Kidney tubule cell (primary cell): Measurements from ENCODE around the gene IFNB1.

ENCODE experiments used
- DNase-seq: peaks from one replicate; pipeline ENCODE4 v3.0.0-alpha.2; 2018; ENCODE audit warnings: low spot score

The IFNB1 gene

DNA sequence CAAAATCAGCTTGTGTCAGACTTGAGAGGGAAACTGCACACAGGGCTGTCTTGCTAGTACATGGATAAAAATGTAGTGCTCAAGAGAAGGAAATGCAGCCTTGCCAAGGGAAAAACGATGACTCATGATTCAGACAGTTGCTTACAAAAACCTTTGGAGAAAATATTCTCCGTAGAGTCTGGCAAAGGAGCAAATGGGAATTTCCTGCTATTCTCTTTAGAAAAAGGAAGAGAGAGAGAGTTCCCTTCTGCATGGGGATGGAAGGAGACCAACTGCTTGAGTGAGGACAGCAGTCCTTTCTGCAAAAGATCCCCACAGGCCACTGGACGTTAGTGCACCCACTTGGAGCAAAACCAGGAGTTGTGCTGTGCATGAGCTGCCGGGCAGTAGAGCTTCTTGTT is 7.6 kb downstream of the IFNB1 start:
- peak; percentile 94 for DNase-seq

DNA sequence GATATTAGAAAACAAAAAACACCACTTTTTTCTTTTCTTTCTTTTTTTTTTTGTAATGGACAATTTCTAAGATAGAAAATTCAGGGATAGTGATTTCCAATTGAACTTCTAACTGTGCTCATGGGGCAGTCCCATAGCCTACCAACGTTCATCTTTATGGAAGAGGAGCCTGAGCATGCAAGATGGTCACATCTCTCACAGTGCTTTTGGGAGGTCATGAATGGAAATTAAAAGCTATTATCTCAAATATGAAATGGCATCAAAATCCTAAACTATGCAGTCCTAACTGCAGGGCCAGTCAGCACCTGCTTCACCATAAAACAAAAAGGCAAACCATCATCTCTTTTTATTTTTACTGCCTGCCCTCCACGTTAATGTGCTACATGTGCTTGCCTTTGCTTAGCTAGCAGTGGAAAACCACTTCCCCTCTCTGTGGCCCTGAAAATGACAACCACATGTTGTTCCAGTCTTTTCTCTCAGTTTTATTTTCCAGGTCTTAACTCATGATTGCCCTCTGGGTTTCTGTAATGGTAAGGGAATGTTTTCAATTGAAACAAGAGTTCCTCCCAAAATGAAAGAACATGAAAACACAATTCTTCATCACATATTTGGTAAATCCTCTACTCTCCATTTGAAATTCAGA is 16.7 kb downstream of the IFNB1 start:
- DNase-seq, result no peak

DNA sequence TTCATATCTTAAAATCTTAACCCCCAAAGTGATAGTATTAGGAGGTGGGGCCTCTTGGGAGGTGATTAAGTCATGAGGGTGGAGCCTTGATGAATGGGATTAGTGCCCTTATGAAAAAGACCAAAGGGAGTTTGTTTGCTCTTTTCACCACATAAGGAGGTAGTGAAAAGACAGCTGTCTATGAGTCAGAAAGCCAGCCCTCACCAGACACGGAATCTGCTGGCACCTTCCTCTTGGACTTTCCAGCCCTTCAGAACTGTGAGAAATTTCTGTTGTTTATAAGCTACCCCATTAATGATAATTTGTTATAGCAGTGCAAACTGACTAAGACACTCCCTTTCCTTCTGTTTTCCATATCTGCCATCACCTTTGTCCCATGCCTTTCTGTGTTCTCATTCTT is 20.8 kb downstream of the IFNB1 start:
- peak; percentile 64 for DNase-seq

GRCh38 chr9:21053851-21054250 is 23.9 kb downstream of the IFNB1 start:
- DNase-seq, result no peak

GRCh38 chr9:21047281-21047691 is 30.5 kb downstream of the IFNB1 start:
- no peak for DNase-seq

GRCh38 chr9:21043841-21044240 is 33.9 kb downstream of the IFNB1 start:
- no peak for DNase-seq

DNA sequence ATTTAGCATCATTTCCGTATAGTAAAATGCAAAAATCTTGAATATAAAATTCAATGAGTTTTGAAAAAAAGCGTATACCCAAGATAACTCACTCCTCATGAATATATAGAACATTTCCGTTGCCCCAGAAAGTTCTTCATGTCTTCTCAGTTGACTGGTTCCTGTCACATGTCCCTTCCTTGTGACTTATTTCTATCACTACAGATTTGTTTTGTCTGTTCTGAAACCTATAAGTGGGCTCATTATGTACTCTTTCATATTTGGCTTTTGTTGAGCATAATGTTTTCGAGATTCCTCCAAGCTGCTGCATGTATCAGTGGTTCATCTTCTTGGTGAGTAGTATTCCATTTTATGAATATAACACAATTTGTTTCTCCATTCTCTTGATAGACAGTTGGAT is 35.3 kb downstream of the IFNB1 start:
- DNase-seq, result no peak

DNA sequence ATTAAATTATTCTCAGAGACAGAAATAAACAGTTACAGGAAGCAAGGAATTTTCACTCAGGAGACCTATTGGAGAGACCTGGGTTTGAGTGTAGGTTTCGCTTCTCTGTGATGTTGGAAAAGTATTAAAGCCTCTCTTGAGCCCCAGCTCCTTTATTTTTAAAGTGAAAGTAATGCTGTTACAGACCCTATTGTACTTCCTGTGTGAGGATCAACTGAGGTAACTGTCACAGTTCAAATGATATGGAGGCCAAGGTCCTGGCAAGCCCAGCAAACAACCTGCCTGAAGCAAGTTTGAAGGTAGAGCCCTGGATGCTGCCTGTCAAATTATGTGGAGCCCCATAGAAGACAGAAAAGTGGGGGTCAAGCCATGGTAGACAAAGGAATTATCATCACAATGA is 38.4 kb downstream of the IFNB1 start:
- DNase-seq, result no peak

- no peak for DNase-seq
Measured at GRCh38 chr9:21037278-21037677, 40.5 kb downstream of the IFNB1 start.

DNA sequence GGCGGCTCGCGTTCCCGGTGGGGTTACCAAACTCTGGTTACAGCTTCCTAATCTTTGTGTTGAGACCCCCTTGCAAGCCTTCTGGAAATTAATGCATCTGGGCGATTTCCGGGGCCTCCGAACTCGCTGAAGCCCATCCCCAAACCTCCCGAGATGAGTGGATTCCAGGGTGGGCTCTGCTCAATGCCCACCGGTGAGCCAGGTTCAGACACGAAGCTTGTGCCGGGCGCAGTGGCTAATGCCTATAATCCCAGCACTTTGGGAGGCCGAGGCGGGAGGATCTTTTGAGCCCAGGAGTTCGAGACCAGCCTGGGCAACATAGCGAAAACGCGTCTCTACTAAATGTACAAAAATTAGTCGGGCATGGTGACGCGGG is 45.9 kb downstream of the IFNB1 start:
- DNase-seq, result no peak

GRCh38 chr9:21031091-21031807 is 46.5 kb downstream of the IFNB1 start, which contains the start of gene HACD4:
Gene HACD4 (minus strand): TSS chr9:21031640. CDS start chr9:21031590, 50 bp downstream.
- DNase-seq, result peak; percentile 56

GRCh38 chr9:21030389-21031035 is 47.2 kb downstream of the IFNB1 start:
- peak; percentile 84 for DNase-seq

- DNase-seq, result no peak
Measured at GRCh38 chr9:21029661-21030060, 48.1 kb downstream of the IFNB1 start.

GRCh38 chr9:21028466-21028865 is 49.3 kb downstream of the IFNB1 start:
- DNase-seq, result no peak

GRCh38 chr9:21027295-21027694 is 50.4 kb downstream of the IFNB1 start:
- no peak for DNase-seq
